GM21423 (cell line): ENCODE data around the gene OPHN1.

ENCODE experiments used
- ATAC-seq: cut with Tn5 transposase; IDR thresholded peaks from one replicate; pipeline ENCODE4 v1.9.1; 2021; ENCODE audit warnings: mild to moderate bottlenecking, moderate library complexity; ENCODE audit not compliant: unreplicated experiment

OPHN1 gene

GRCh38 chrX:68183612-68184214 lies 249.6 kb downstream of the OPHN1 start:
- ATAC-seq, result no peak

- ATAC-seq, result no peak
Observed at GRCh38 chrX:68180579-68180978, 252.7 kb downstream of the OPHN1 start.

- ATAC-seq, result no peak
Observed at GRCh38 chrX:68179355-68179754, 253.9 kb downstream of the OPHN1 start.

DNA sequence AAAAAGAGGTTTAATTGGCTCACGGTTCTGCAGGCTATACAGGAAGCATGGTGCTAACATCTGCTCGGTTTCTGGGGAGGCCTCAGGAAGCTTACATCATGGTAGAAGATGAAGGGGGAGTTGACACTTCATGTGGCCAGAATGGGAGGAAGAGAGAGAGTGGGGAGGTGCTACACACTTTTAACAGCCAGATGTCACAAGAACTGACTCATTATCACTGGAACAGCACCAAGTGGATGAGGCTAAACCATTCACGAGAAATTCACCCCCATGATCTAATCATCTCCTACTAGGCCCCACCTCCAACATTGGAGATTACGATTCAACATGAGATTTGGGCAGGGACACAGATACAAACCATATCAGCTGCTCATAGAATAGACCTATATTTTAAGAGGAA lies 255.8 kb downstream of the OPHN1 start:
- no peak for ATAC-seq

DNA sequence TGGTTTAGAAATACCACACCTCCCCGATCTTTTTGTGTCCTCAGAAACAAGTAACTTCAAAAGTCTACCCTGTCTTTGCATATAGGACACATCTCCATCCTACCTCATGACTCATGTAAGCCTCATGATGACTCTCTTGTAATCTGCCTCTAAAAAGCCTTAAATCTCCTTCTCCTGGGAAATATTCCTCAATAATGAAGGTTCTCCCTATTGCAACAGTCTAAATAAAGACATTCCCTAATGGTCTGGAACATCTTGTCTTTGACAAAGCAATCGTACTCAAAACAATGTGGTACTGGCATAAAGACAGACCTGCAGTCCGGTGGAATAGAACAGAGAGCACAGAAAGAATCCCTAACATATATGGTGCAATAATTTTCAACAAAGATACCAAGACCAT lies 257.7 kb downstream of the OPHN1 start:
- ATAC-seq, result no peak

DNA sequence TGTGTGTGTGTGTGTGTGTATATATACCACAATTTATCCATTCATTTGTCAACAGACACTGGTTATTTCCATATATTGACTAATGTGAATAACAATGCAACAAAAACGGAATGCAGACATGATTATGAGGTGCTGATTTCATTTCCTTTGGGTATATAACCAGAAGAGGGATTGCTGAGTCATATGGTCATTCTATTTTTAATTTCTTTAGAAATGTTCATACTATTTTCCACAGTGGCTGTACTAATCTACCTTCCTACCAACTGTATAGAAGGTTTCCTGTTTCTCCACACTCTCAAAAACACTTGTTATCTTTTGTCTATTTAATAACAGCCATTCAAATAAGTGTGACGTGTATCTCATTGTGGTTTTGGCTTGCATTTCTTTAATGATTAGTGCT lies 269.9 kb downstream of the OPHN1 start:
- no peak for ATAC-seq

GRCh38 chrX:68147848-68148247 lies 285.4 kb downstream of the OPHN1 start:
- no peak for ATAC-seq

DNA sequence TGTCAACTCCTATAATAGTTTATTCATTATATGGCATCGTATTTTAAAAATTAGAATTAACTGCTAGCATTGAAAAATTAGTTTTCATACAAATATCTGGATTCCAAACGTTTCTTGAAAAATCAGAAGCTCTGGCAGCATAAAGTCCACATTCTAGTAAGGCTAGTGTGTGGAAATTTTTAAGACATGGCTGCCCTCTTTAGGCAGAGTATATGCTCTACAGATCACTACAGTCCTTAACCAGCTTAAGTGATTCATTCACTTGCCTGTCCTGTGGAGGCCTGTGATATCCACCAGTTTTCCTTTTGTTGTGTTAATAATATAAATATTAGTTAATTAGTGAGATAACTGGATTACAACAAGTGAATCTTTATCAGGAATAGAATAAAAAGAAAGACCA lies 287.2 kb downstream of the OPHN1 start:
- ATAC-seq, result no peak

- ATAC-seq, result no peak
Observed at GRCh38 chrX:68139791-68140190, 293.5 kb downstream of the OPHN1 start.

DNA sequence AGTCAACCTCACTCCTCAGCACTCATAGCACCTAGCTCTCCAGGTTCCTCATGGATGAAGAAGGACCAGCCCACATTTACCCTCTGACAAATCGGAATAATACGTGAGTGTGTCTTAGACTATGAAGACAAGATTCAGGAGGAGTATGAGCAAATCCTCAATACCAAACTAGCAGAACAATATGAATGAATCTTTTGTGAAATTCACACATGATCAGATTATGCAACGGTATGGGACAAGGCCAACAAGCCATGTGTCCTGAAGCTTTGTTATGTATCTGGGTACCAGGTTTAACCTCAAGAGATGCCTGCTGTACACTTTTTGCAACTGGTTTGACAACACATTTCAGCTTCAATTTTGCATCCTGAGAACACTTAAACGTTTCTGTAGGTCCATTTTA lies 300.1 kb downstream of the OPHN1 start:
- no peak for ATAC-seq

GRCh38 chrX:68132749-68133148 lies 300.5 kb downstream of the OPHN1 start:
- ATAC-seq, result no peak

DNA sequence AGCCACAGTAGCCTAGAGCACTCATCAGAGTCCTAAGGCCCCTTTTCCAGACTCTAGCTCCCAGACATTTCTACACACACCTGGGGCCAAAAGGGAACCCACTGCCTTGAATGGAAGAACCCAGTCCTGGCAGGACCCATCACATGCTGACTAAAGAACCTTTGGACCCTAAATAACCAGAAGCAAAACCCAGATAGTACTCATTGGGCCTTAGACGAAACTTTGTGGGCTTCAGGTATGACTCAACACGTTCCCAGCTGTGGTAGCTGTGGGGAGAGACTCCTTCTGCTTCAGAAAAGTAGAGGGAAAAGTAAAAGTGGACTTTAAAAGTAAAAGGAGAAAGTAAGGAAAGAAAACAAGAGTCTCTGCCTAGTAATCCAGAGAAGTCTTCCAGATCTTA lies 311.5 kb downstream of the OPHN1 start:
- no peak for ATAC-seq

- no peak for ATAC-seq
Observed at GRCh38 chrX:68121371-68121770, 311.9 kb downstream of the OPHN1 start.

DNA sequence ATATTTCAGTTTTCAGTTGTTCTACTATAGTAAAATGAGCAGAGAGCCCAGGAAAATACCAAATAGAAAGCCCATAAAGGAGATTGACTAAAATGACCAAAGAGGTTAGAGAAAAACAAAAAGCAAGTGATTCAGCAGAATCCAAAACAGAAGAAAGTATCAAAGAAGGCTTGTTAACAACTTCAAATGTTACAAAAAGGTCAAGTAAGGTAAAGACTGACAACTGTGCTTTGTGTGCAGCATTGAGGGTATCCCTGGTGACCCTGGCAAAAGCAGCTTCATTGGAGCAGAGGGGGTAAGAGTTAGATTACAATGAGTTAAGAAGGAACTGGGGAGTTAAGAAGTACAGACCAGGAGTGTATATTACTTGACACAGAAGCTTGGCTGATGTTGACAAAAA lies 317.9 kb downstream of the OPHN1 start:
- ATAC-seq, result no peak

DNA sequence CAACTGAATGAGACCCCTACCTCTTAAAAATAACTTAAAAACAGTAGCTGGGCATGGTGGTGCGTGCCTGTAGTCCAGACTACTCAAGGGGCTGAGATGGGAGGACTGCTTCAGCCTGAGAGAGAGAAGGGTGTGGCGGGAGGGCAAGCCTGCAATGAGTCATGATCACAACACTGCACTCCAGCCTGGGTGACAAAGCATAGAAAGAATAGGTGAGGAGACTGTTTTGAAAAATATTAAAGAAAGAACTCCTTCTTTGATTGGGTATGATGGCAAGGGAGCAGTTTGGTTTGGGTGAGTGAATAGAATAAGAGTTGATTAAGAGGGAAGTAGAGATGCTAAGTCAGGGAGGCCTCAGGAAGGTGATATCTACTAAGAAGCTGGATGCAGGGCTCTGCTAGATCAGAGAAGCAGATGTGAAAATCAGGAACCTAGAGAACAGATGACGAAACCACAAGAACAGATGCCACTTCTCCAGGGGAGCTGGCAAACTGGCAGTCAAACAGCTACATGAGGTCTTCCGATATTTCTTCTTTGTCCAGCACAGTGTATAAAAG lies 318.6 kb downstream of the OPHN1 start:
- ATAC-seq, result no peak

GRCh38 chrX:68113837-68114572 lies 319.3 kb downstream of the OPHN1 start:
- ATAC-seq, result no peak

- no peak for ATAC-seq
Observed at GRCh38 chrX:68112321-68112720, 321.0 kb downstream of the OPHN1 start.

- ATAC-seq, result no peak
Observed at GRCh38 chrX:68109162-68109561, 324.1 kb downstream of the OPHN1 start.

GRCh38 chrX:68098431-68098830 lies 334.9 kb downstream of the OPHN1 start:
- no peak for ATAC-seq

DNA sequence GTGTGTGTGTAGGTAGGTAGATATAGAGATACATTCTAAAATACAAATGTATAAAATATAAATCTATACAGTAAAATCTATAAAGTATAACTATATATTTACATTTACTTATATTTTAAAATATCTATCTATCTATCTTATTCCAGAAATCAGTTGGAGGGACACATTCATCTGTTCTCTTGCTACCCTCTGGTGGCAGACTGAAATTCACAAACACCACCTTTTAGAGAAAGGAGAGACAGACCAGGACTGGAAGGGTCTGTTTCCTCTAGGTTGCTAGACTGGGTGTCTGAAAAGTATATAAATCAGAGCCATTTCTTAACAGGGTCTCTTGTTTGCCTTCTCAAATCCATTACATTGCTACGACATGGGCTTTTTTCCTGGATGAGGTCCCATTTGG lies 343.0 kb downstream of the OPHN1 start:
- ATAC-seq, result no peak

GRCh38 chrX:68087526-68087925 lies 345.8 kb downstream of the OPHN1 start:
- ATAC-seq, result no peak

DNA sequence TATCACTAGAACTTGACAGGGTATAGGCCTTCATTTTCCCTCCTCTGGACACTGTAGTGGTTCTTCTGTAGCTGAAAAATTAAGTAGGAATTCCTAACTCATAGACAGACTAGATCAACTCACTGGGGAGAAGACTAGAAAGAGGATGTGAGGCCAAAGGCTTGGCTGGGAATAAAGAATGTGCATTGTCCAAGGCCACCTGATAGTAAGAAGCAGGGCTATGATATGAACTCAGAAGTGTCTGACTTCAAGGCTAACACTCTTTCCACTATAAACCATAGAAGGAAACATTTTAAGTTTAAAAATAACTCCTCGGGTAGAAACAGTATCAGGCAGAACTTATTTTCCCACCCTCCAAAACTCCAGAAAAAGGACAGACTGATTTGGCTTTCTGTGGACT lies 346.6 kb downstream of the OPHN1 start:
- ATAC-seq, result no peak

DNA sequence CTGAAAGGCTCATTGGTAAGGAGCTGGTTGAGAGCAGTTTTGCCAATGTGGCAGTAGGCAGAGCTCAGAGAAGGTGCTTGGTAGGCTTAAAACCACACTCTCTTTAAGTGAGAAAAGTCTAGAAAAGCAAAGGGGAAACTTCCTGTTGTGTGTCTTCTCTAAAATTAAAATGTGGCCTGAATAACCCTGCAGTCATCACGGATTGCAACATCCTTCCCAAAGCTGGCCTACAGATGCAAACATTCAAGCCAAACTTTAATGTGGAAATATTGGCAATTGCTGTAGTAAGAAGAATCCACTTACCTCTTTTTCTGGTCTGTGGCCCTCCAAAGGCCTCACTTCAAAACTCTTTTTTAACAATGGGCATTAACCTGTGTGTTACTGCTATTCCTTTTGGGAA lies 348.5 kb downstream of the OPHN1 start:
- no peak for ATAC-seq
